ENCODE results near the gene FHIT.

DNA sequence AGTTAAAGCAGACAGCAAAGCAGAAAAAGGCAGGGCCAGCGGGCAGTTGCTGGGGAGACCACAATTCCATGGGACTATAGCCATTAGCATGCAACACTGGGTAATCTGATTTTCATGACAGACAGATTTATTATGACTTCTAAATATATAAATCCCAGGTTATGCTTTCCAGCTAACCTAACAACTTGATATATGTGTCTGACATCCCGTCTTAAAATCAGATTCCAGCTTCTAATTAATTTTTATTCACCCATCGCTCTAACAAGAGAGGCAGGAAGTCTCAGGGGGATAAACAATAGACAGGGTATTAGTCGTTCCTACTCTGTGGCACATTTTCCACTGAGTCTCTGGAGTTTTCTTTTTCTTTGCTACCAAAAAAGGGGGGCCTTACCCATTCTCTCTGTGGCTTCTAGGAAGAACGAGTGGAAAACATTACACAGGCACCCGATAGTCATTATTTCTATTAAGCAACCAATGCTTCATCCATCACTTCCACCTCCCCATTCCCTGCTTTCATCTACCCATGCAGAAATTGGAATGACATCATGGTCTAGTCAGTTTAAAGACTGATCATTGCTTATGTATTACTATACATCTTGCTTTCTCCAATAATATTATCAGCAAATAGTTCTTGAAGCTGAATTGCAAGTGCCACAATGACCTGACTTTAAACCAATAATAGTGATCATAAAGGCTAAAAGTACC is 173.1 kb downstream of the FHIT start:
- TF ChIP-seq SIN3A (IDR thresholded peaks at IDR 0.05; ENCODE audit: borderline replicate concordance, insufficient read depth, low read length) = no peak
- no peak for TF ChIP-seq POLR2AphosphoS5 (IDR thresholded peaks at IDR 0.05; ENCODE audit: low read depth, low read length)
- no peak for TF ChIP-seq REST (IDR thresholded peaks at IDR 0.05; ENCODE audit: insufficient read depth in 1 of 2, low read depth in 2 of 2, low read length in 2 of 2)
- TF ChIP-seq TAF1 (IDR thresholded peaks at IDR 0.05; ENCODE audit: borderline replicate concordance, insufficient read depth, low read length) = no peak
- no peak for TF ChIP-seq FOXP2 (optimal IDR thresholded peaks at IDR 0.05; ENCODE audit: borderline replicate concordance, extremely low read depth, extremely low read length, insufficient read depth)
